PFSK-1 (cell line): ENCODE results near the gene ARF3.

ENCODE experiments used
- FOXP2 ChIP-seq: optimal IDR thresholded peaks from 2 replicates; pipeline ENCODE3; 2011; ENCODE audit warnings: borderline replicate concordance, control low read depth, inconsistent platforms; ENCODE audit not compliant: insufficient read depth; ENCODE audit errors: extremely low read length, extremely low read depth
- POLR2AphosphoS5 ChIP-seq: IDR thresholded peaks from 2 replicates; pipeline ENCODE4 v1.6.1; 2012; ENCODE audit warnings: low read depth, mild to moderate bottlenecking, control low read depth, low read length, moderate library complexity
- SIN3A ChIP-seq: IDR thresholded peaks from 2 replicates; pipeline ENCODE4 v1.6.1; 2012; ENCODE audit warnings: mild to moderate bottlenecking, low read length, moderate library complexity, borderline replicate concordance; ENCODE audit not compliant: insufficient read depth
- TAF1 ChIP-seq: IDR thresholded peaks from 2 replicates; pipeline ENCODE4 v1.6.1; 2012; ENCODE audit warnings: low read length, control low read depth, borderline replicate concordance; ENCODE audit not compliant: insufficient read depth
- TF ChIP-seq, protein P1 (sequence below), 2 experiments: IDR thresholded peaks; 2 replicates each; pipeline versions ENCODE4 v1.6.1 to v1.8.0; 2011 to 2012; ENCODE audit warnings: low read depth in 2 of 2, low read length in 2 of 2, control low read depth in 1 of 2, inconsistent platforms in 1 of 2, mild to moderate bottlenecking in 1 of 2, moderate library complexity in 1 of 2; ENCODE audit not compliant: insufficient read depth in 1 of 2

Gene ARF3

DNA sequence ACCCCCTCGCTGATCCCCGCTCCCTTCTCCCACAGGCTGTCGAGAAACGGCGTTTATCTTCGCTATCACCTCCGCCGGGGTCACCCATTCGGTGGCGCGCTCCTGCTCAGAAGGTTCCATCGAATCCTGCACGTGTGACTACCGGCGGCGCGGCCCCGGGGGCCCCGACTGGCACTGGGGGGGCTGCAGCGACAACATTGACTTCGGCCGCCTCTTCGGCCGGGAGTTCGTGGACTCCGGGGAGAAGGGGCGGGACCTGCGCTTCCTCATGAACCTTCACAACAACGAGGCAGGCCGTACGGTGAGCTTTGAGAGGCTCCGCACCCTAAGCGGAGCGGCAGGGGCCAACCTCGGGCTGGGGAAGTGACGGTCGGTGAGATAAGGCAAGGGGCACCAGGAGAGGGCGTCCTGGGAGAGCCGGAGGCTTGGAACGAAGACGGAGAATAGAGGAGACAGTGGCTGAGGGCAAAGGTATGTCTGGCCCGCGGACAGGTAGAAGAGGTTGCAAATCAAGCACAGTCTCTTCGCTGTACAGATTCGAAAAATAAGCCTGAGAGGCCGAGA lies 23.2 kb upstream of the ARF3 start:
- TF ChIP-seq FOXP2 (no peak), TAF1 (no peak), SIN3A (no peak), POLR2AphosphoS5 (no peak)
- TF ChIP-seq, protein P1, sequence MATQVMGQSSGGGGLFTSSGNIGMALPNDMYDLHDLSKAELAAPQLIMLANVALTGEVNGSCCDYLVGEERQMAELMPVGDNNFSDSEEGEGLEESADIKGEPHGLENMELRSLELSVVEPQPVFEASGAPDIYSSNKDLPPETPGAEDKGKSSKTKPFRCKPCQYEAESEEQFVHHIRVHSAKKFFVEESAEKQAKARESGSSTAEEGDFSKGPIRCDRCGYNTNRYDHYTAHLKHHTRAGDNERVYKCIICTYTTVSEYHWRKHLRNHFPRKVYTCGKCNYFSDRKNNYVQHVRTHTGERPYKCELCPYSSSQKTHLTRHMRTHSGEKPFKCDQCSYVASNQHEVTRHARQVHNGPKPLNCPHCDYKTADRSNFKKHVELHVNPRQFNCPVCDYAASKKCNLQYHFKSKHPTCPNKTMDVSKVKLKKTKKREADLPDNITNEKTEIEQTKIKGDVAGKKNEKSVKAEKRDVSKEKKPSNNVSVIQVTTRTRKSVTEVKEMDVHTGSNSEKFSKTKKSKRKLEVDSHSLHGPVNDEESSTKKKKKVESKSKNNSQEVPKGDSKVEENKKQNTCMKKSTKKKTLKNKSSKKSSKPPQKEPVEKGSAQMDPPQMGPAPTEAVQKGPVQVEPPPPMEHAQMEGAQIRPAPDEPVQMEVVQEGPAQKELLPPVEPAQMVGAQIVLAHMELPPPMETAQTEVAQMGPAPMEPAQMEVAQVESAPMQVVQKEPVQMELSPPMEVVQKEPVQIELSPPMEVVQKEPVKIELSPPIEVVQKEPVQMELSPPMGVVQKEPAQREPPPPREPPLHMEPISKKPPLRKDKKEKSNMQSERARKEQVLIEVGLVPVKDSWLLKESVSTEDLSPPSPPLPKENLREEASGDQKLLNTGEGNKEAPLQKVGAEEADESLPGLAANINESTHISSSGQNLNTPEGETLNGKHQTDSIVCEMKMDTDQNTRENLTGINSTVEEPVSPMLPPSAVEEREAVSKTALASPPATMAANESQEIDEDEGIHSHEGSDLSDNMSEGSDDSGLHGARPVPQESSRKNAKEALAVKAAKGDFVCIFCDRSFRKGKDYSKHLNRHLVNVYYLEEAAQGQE (IDR thresholded peaks at IDR 0.05; ENCODE audit: insufficient read depth in 1 of 2, low read depth in 2 of 2, low read length in 2 of 2), result no peak

DNA sequence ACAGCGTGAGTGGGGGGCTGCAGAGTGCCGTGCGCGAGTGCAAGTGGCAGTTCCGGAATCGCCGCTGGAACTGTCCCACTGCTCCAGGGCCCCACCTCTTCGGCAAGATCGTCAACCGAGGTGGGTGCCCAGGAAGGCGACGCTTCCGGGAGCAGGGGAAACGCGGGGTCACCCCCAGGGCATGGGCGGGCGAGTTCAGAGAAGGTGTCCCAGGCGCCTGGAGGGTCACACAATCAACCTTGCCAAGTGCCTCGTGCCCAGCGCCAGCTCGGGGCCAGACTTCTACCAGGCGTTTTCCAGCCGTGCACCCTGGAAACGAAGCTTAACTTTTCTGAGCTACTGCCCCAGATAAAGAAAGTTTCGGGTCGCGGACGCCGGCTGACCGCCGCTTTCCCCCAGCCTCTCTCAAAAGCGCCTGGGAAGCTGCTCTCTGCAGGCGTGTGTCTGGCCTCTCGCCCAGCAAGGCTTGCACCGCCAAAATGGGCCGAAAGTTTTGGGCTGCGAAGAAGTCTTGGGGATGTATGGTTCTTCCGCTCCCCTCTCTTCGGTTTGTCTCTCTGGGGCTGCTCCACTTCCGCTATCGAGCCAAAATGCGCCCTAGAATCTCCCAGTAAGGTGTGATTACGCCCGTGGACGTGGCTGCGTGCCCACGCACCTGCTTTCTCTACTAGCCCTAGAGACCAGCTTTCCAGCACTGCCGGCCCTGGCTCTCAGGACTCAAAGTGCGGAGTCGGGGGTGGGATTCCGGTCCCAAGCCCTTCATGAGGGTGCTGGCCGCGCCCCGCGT lies 22.5 kb upstream of the ARF3 start:
- TF ChIP-seq FOXP2, result no peak
- TF ChIP-seq POLR2AphosphoS5, result no peak
- TF ChIP-seq SIN3A, result no peak

DNA sequence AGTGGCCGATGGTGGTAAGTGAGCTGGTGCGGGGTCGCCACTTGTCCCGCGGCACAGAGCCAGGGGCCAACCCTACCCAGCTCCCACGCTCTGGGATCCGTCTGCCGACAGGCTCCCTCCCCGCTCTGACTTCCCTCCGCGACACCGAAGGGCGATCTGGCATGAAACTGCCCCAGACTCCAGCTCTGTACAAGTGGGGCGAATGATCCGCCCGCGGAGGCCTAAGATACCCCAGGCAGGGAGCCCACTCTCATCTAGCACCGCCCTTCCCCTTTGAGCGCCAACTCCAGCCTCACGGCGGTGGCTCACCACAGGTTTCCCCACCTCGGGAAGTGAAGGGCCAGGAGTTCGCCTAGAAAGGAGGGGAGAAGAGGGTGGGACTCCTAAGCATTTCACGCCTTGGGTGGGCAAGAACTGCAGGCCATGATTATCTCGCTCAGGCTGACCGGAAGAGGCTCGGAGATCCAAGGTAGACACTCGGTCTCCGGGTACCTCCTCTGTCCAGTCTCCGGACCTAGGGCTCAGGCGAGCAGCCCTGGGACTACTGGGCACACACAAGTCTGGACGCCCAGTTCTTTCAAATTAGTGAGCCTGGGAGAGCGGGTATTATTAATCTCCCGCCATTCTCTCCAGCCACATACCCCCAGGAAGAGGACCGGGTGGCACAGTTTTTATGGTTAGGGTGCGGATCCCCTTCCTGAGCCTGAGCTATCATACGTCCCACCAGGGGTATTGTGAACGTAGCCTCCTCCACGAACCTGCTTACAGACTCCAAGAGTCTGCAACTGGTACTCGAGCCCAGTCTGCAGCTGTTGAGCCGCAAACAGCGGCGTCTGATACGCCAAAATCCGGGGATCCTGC lies 21.7 kb upstream of the ARF3 start:
- TF ChIP-seq POLR2AphosphoS5, result no peak
- TF ChIP-seq, protein P1 (IDR thresholded peaks at IDR 0.05; ENCODE audit: insufficient read depth in 1 of 2, low read depth in 2 of 2, low read length in 2 of 2), result no peak
- TF ChIP-seq FOXP2, result no peak
- no peak for TF ChIP-seq SIN3A
- TF ChIP-seq TAF1, result no peak

DNA sequence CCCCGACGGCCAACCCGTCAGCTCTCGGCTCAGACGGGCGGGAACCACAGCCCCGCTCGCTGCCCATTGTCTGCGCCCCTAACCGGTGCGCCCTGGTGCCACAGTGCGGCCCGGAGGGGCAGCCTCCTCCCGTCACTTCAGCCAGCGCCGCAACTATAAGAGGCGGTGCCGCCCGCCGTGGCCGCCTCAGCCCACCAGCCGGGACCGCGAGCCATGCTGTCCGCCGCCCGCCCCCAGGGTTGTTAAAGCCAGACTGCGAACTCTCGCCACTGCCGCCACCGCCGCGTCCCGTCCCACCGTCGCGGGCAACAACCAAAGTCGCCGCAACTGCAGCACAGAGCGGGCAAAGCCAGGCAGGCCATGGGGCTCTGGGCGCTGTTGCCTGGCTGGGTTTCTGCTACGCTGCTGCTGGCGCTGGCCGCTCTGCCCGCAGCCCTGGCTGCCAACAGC lies 21.0 kb upstream of the ARF3 start, which contains the start of gene WNT1:
TSS of gene WNT1 (plus strand) at position 32 of the 450 bp plus-strand sequence. CDS start at position 361, 329 bp downstream.
- TF ChIP-seq POLR2AphosphoS5, result no peak
- TF ChIP-seq, protein P1 (IDR thresholded peaks at IDR 0.05; ENCODE audit: insufficient read depth in 1 of 2, low read depth in 2 of 2, low read length in 2 of 2), result no peak
- no peak for TF ChIP-seq FOXP2
- TF ChIP-seq SIN3A, result no peak
- no peak for TF ChIP-seq TAF1
